Activated CD4-positive, alpha-beta T cell treated with anti-CD3 and anti-CD28 coated beads, Interleukin-2, amount 50 U/mL, for 16 hours (primary cell): ENCODE measurements around the gene MEIKIN.
"Not testable (repeated sequence)": the region's sequence is repeated elsewhere in the genome, so short reads cannot be mapped to it uniquely, and the experiment has no call there.

Experiments used
- DNase-seq: peaks from one replicate; pipeline ENCODE4 v3.0.0-alpha.2; 2020

MEIKIN gene

DNA sequence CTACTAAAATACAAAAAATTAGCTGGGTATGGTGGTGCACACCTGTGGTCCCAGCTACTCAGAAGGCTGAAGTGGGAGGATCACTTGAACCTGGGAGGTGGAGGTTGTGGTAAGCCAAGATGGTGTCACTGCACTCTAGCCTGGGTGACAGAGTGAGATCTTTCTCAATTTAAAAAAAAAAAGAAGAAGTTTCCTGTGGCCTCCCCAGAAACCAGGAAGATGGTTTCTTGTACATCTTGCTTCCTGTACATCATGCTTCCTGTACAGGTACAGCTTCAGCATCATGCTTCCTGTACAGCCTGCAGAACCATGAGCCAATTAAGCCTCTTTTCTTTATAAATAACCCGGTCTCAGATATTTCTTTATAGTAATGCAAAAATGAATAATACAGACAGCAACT lies 43.2 kb downstream of the MEIKIN start:
- peak; percentile 5 for DNase-seq

DNA sequence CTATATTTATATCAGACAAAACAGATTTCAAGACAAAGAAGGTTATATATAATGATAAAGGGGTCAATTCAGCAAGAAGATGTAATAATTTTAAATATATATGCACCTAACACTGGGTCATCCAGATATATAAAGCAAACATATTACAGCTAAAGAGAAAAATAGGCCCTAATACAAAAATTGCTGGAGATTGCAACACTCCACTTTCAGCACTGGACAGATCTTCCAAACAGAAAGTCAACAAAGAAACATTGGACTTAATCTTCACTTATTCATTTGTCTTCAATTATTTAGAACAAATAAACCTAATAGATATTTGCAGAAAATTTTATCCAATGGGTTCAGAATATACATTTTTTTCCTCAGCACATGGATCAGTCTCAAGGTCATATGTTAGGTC lies 45.8 kb downstream of the MEIKIN start:
- no peak for DNase-seq

DNA sequence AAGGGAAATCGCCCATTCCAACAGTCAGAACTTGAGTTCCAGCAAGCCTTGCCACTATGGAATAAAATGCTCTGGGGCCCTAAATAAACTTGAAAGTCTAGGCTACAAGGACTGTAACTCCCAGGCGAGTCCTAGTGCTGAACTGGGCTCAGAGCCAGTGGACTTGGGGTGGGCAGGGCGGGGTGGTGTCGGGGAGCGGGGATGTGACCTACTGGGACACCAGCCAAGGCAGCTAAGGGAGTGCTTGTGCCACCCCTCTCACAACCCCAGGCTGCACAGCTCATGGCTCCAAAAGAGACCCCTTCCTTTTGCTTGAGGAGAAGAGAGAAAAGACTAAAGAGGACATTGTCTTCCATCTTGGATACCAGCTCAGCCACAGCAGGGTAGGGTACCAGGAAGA lies 61.5 kb downstream of the MEIKIN start:
- DNase-seq = no peak

DNA sequence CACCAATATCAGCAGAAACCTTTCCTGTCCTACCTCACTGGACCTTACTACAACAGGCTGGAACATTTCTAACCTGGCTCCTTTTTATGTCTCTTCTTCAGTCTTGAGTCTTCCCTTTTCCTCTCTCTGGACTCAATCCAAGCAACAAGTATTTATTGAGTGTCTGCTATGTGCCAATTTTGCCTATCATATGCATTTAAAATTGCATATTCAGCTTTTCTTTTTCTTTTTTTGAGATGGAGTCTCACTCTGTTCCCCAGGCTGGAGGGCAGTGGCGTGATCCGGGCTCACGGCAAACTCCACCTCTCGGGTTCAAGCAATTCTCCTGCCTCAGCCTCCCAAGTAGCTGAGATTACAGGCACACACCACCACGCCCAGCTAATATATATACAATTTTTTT lies 65.8 kb downstream of the MEIKIN start:
- no peak for DNase-seq

DNA sequence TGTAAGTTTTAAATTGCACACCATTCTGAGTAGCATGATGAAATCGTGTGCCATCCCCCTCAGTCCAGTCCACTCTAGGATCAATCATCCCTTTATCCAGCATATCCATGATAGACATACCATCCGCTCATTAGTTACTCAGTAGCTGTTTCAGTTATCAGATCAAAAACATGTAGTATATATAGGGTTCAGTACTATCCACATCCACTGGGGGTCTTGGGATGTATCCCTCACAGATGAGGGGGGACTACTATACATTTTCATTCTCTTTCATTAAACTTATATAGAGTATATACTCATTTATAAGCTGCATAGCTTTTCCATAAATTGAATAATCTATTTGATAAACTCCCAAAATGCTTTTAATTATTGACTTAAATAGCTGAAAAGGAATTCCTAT lies 67.6 kb downstream of the MEIKIN start:
- no peak for DNase-seq

DNA sequence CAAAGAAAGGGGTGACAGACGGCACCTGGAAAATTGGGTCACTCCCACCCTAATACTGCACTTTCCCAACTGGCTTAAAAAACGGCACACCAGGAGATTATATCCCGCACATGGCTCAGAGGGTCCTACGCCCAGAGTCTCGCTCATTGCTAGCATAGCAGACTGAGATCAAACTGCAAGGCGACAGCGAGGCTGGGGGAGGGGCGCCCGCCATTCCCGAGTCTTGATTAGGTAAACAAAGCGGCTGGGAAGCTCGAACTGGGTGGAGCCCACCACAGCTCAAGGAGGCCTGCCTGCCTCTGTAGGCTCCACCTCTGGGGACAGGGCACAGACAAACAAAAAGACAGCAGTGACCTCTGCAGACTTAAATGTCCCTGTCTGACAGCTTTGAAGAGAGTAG lies 74.2 kb downstream of the MEIKIN start:
- not testable (repeated sequence) for DNase-seq

DNA sequence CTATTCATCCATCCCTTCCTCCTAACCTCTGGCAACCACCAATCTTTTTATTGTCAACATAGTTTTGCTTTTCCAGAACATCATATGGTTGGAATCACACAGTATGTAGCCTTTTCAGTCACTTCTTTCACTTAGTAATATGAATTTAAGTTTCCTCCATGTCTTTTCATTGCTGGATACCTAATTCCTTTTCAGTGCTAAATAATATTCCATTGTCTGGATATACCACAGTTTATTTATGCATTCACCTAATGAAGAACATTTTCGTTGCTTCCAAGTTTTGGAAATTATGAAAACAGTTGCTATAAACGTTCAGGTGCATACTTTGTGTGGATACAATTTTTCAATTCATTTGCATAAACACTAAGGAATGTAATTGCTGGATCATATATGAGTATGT lies 77.9 kb downstream of the MEIKIN start:
- DNase-seq = no peak

DNA sequence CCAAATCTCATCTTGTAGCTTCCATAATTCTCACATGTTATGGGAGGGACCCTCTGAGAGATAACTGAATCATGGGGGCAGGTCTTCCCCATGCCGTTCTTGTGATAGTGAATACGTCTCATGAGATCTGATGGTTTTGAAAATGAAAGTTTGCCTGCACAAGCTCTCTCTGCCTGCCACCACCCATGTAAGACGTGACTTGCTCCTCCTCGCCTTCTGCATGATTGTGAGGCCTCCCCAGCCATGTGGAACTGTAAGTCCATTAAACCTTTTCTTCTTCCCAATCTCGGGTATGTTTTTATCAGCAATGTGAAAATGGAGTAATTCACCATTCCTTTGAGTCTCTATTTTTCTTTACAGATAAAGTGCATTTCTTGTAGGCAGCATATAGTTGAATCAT lies 81.8 kb downstream of the MEIKIN start:
- no peak for DNase-seq

DNA sequence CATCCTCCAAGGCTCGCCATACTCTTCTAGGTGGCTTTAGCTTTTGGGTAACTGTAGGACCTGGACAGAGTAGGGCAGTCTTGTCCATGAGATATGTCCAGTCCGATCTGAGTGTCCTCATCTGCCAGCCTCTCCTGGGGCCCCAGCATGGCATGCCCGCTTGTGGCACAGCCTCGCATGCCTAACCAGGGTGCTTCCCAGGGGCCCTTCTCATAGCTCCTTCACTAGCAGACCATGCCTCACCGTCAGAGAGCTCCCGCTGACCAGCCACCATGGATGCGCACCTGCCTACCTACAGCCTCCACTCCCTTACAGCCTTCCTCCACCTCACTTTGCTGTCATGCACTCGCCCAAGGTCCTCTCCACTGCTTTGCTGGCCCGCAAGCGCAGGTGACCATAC lies 88.1 kb downstream of the MEIKIN start:
- no peak for DNase-seq

DNA sequence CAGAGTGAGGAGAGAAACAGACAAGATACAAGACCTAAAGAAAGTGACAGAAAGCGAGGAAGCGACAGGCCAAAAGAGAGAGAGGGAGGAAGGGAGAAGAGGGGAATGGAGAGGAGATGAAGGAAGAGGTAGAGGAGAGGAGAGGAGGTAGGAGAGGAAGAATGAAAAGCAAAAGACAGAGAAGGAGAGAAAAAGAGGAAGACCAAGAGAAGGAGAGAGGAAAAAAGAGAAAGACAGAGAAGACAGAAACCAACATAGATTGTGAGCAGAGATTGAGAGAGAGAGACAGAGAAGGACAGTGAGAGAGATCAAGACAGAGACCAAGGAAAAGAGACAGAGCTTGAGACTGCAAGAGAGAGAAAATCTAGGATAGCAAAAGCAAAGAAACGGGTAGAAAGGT lies 90.0 kb downstream of the MEIKIN start:
- DNase-seq = no peak

DNA sequence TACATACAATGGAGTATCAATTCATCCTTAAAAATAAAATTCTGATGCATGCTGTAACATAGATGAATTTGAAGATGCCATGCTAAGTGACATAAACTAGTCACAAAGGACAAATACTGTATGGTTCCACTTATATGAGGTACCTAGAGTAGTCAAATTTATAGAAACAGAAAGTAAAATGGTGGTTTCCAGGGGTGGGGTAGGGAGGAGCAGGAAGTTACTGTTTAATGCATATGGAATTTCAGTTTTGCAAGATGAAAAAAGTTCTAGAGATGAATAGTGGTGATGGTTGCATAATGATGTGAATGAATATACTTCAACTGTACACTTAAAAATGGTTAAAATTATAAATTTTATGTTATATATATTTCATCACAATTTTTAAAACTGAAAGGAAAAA lies 91.3 kb downstream of the MEIKIN start:
- DNase-seq = peak; percentile 44

DNA sequence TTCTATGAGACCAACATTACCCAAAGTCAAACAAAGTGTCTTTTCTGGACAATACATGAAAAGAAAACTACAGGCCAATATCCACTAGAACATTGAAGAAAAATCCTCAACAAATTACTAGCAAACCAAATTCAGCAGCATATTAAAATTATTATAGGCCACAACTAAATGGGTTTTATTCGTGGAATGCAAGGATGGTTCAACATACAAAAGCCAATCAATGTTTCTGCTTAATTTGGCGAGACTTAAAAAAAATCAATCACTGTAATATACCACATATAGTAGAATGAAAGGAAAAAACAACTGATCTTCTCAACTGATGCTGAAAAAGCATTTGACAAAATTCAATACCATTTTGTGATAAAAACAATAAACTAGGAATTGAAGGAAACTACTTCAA lies 96.8 kb downstream of the MEIKIN start:
- DNase-seq = no peak

DNA sequence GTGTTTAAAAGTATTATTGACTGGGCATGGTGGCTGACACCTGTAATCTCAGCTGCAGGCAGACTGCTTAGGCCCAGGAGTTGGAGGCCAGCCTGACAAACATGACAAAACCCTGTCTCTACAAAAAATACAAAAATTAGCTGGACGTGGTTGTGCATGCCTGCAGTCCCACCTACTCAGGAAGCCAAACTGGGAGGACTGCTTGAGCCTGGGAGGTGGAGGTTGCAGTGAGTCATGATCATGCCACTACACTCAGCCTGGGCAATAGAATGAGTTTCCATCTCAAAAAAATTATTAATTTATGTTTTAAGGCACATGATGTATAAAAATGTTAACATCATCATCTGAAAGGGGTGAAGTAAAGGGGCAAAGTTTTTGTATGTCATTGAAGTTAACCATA lies 98.9 kb downstream of the MEIKIN start:
- no peak for DNase-seq

DNA sequence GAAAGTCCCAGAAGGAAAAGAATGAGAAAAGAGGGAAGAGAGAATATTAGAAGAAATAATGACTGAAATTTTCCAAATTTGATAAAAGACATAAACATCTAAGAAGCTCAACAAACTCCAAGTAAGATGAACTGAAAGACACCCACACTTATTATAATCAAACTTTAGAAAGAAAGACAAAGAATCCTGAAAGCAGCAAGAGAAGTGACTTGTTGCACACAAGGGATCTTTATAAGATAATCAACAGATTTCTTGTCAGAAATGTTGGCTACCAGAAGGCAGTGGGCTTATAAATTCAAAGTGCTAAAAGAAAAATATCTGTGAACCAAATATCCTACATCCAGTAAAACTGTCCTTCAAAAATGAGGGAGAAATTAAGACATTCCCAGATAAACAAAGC lies 99.6 kb downstream of the MEIKIN start:
- DNase-seq = no peak

DNA sequence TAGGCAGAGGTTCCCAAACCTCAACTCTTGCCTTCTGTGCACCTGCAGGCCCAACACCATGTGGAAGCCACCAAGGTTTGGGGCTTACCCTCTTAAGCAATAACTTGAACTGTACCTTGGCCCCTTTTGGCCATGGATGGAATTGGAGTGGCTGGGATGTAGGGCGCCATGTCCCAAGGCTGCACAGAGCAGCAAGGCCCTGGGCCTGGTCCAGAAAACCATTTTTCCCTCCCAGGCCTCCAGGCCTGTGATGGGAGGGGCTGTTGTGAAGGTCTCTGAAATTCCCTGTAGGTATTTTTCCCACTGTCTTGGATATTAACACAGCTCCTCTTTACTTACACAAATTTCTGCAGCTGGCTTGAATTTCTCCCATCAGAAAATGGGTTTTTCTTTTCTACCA lies 102.5 kb downstream of the MEIKIN start:
- DNase-seq = not testable (repeated sequence)

DNA sequence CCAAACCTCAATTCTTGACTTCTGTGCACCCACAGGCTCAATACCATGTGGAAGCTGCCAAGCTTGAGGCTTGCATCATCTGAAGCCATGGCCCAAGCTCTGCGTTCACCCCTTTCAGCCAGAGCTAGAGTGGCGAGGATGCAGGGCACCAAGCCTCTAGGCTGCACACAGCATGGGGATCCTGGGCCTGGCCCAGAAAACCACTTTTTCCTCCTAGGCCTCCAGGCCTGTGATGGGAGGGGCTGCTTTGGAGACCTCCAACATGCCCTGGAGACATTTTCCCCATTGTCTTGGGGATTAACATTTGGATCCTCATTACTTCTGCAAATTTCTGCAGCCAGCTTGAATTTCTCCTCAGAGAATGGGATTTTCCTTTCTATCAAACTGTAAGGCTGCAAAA lies 112.8 kb downstream of the MEIKIN start:
- DNase-seq = not testable (repeated sequence)

DNA sequence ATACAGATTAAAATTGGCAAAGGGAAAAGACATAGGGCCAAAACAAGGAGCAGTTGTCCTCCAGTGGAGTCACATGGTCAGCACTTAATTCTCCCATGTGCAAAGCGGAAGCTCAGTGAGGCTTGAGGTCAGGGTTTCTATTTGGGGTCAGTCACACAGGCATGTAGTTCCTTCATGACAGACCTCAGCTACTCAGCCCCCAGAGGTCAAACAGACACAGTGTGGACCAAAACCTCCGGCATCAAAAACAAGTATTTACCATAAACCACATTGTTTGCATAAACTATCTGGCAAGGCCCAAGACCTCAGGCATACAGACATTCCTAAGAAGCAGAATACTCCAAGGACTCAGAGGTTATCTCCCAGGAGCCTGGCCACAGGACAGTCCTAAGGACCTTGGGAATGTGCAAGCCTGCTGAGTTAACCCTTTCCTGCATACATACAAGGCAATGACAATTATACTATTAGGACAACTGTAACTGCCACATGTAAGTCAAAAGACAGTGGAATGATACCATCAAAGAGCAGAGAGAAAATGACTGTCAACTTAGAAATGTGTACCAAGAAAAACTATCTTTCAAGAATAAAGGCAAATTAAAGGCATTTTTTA lies 120.0 kb downstream of the MEIKIN start:
- DNase-seq = no peak

DNA sequence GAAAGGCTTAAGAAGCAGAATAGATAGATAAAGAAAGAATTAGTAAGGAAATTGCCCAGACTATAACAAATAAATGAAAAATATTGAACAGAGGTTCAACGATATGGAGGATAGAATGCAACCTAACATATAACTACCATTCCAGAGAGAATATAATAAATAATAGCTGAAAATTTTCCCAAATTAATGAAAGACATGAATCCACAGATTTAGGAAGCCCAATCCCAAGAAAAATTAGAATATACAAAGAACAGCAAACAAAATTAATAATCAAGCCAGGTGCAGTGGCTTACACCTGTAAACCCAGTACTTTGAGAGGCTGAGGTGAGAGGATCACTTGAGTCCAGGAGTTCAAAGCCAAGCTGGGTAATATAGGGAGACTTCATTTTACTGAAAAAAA lies 120.8 kb downstream of the MEIKIN start:
- no peak for DNase-seq

DNA sequence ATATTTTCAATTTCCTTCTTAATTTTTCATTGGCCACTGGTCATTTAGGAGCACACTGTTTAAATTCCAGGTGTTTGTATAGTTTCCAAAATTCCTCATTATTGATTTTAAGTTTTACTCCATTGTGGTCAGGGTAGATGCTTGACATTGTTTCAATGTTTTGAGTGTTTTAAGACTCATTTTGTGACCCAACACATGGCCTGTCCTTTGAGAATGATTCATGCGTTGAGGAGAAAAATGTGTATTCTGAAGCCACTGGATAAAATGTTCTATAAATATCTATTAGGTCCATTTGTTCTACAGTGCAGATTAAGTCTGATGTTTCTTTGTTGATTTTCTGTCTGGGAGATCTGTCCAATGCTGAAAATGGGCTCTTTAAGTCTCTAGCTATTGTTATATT lies 124.2 kb downstream of the MEIKIN start:
- DNase-seq = no peak

DNA sequence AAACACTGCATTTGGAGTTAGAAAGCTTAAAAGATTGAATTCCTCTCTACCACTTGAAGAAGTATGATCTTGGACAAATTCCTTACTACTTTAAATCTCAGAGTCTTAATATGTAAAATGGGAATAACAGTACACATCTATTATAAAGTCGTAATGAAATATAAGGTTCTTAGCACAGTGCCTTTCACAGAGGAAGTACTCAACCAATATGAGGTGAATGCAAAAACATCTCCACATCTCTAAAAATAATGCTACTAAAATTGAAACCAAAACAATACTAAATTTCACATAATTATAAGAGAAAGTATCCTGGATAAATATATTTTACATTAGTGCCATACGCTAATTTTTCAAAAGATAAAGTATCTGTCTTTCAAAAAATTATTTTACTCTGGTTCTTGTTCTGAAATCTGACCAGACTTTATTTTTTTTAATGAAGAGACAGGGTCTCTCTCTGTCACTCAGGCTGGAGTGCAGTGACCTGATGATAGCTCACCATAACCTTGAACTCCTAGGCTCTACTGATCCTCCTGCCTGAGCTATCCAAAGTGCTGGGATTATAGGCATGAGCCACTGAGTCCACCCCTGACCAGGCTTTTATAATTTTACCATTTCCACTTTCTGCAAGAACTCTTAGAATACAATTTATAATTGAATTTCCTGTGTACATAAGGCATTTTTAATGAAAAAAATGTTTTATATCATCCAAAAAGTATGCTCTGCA lies 127.3 kb downstream of the MEIKIN start:
- no peak for DNase-seq

DNA sequence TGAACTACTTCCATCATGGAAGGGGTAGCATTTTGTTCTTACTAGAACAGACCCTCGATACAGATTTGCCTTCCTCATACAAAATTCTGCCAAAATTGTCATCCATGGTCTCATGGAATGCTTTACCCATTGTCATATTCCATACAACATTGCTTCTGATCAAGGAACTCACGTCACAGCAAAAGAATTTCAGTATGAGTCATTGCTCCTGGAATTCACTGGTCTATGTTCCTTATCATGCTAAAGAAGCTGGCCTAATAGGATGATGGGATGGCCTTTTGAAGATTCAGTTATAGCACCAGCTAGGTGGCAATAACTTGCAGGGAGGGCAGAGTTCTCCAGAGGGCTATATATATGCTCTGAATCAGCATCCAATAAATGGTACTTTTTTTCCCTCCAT lies 130.5 kb downstream of the MEIKIN start:
- no peak for DNase-seq

DNA sequence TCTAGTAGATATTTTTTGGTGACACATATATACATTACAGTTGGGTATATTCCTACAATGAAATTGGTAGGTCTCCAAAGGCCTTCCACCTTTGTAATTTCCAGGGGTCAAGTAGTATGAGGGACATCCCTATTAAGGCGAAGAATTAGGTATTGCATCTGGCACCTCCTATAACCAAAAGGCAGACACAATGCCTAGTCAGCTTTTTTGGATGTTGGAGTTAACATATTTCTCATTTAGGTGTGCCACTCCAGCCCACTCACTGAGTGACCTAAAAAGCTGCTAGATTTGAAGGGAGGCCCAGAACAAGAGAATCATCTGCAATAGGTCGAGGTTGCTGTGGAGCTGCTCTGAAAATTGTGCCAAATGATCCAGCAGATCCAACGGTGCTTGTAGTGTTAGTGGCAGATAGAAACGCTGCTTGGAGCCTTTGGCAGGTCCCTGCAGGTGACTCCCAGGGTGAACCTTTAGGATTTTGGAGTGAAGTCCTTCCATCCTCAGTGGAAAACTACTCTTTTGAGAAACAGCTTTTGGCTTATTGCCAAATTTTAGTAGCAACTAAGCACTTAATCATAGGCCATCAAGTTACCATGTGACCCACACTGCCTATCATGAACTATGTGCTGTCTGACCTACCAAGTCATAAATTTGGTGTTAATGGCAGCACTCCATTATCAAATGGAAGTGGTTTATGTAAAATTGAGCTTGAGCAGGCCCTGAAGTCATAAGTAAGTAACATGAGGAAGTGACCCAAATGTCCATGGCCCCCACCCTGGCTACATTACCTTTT lies 132.9 kb downstream of the MEIKIN start:
- DNase-seq = no peak

DNA sequence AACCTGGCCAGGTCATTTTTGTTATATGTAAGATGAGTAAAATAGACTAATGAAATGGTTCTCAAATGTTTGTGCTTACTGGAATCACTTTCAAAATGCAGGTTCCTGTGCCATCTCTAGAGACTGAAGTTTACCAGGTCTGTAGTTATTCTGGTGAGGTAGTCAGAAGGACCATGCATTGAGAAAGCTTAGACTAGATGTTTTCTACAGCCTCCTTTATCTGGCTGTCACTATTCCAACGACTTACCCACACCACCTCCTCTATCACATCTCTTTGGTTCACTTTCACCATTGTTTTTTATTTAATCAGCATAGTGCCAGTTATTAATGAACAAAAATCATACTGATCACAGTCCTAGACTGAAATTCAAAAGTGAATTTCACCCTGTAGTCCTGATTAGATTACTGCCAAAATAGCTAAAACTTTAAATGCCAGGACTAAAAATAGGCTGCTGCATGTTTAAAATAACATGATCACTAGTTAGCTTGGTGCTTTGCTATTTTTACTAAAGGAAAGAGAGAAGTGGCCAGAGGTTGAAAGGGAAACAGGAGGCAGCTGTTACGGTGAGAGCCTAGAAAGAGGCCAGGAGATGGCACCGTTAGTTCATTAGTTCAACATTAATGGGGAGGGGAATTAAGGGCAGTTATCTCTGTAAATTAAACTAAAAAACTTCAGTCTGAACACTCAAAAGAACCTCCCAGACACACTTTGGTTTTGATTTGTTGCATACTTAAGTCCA lies 134.8 kb downstream of the MEIKIN start:
- peak; percentile 8 for DNase-seq
